Lower leg skin (tissue), 3 donors: ENCODE data around the gene GAN.

Experiments used
- POLR2A ChIP-seq, 2 donors: fragments of 450-650 bp; IDR thresholded peaks; one replicate each; pipeline ENCODE4 v1.6.1; 2016 to 2017; ENCODE audit warnings: antibody characterized with exemption in 2 of 2, mild to moderate bottlenecking in 1 of 2, moderate library complexity in 1 of 2
- TF ChIP-seq, protein P1 (sequence below), 3 donors: fragments of 450-650 bp; IDR thresholded peaks; one replicate each; pipeline ENCODE4 v1.5.1; 2016; ENCODE audit warnings: antibody characterized with exemption in 3 of 3, mild to moderate bottlenecking in 3 of 3, moderate library complexity in 2 of 3

DNA sequence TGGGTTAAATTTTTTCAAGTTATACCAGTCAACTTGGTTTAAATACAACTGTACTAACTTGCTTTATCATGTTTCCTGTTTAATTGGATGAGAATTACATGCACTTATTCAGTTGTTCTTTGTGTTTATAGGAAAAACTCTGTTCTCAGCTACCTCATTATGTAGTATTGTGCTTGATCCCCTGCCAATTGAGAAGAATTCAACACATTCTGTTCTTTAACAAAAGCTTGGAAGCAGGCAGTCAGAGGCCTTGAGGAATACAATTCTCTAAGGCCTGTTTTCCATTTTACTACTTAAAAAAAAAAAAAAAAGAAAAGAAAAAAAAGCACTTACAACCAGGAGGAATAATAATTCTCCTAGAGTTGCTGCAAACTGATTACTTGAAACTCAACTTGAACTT lies 69.2 kb downstream of the GAN start:
- TF ChIP-seq, protein P1, sequence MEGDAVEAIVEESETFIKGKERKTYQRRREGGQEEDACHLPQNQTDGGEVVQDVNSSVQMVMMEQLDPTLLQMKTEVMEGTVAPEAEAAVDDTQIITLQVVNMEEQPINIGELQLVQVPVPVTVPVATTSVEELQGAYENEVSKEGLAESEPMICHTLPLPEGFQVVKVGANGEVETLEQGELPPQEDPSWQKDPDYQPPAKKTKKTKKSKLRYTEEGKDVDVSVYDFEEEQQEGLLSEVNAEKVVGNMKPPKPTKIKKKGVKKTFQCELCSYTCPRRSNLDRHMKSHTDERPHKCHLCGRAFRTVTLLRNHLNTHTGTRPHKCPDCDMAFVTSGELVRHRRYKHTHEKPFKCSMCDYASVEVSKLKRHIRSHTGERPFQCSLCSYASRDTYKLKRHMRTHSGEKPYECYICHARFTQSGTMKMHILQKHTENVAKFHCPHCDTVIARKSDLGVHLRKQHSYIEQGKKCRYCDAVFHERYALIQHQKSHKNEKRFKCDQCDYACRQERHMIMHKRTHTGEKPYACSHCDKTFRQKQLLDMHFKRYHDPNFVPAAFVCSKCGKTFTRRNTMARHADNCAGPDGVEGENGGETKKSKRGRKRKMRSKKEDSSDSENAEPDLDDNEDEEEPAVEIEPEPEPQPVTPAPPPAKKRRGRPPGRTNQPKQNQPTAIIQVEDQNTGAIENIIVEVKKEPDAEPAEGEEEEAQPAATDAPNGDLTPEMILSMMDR (IDR thresholded peaks at IDR 0.05): no peak
- no peak for TF ChIP-seq POLR2A (IDR thresholded peaks at IDR 0.05)
